CD4-positive, alpha-beta T cell treated with Interleukin-12 subunit alpha and Interleukin-12 subunit beta, for 1 hour (primary cell): ENCODE results near the gene ANKRD29.
"Not testable (repeated sequence)": the region's sequence is repeated elsewhere in the genome, so short reads cannot be mapped to it uniquely, and the experiment has no call there.

Source experiments
- DNase-seq: peaks from one replicate; pipeline ENCODE4 v3.0.0-alpha.2; 2020

Gene ANKRD29

GRCh38 chr18:23578891-23579653 is 83.6 kb downstream of the ANKRD29 start:
- no peak for DNase-seq

- DNase-seq, result no peak
Observed at GRCh38 chr18:23578067-23578701, 84.5 kb downstream of the ANKRD29 start.

GRCh38 chr18:23577521-23577920 is 85.2 kb downstream of the ANKRD29 start:
- DNase-seq, result not testable (repeated sequence)

GRCh38 chr18:23575309-23575651 is 87.4 kb downstream of the ANKRD29 start:
- no peak for DNase-seq

- no peak for DNase-seq
Observed at GRCh38 chr18:23574611-23575308, 88.0 kb downstream of the ANKRD29 start.

GRCh38 chr18:23573626-23574431 is 88.9 kb downstream of the ANKRD29 start:
- DNase-seq, result peak; percentile 53

GRCh38 chr18:23573020-23573419 is 89.7 kb downstream of the ANKRD29 start:
- no peak for DNase-seq

- no peak for DNase-seq
Observed at GRCh38 chr18:23572570-23572969, 90.1 kb downstream of the ANKRD29 start.

- no peak for DNase-seq
Observed at GRCh38 chr18:23572012-23572411, 90.7 kb downstream of the ANKRD29 start.

- DNase-seq, result peak; percentile 28
Observed at GRCh38 chr18:23570912-23571504, 91.7 kb downstream of the ANKRD29 start.

GRCh38 chr18:23569299-23570063 is 93.2 kb downstream of the ANKRD29 start:
- DNase-seq, result no peak

GRCh38 chr18:23568281-23569138 is 94.2 kb downstream of the ANKRD29 start:
- DNase-seq, result no peak

GRCh38 chr18:23567671-23568070 is 95.0 kb downstream of the ANKRD29 start:
- DNase-seq, result no peak

- DNase-seq, result no peak
Observed at GRCh38 chr18:23565916-23566547, 96.7 kb downstream of the ANKRD29 start.

GRCh38 chr18:23563377-23564043 is 99.2 kb downstream of the ANKRD29 start:
- DNase-seq, result peak; percentile 38

- DNase-seq, result no peak
Observed at GRCh38 chr18:23560186-23560585, 102.5 kb downstream of the ANKRD29 start.

- not testable (repeated sequence) for DNase-seq
Observed at GRCh38 chr18:23557511-23557910, 105.2 kb downstream of the ANKRD29 start.

GRCh38 chr18:23556145-23556780 is 106.4 kb downstream of the ANKRD29 start:
- no peak for DNase-seq

GRCh38 chr18:23553887-23554286 is 108.8 kb downstream of the ANKRD29 start:
- no peak for DNase-seq
